ENCODE data around the gene AKAP6. TPM values are rescaled to one million over a fixed set of nuclear protein-coding genes. Genes with fewer than 3 reads are reported as not detected.
"Not testable (repeated sequence)": the region's sequence is repeated elsewhere in the genome, so short reads cannot be mapped to it uniquely, and the experiment has no call there.

AKAP6 gene
- total RNA-seq, 3 donors from 2014 or later, result 1.1 to 9.1 (median 4.6) TPM

GRCh38 chr14:32572867-32573150 is 243.7 kb downstream of the AKAP6 start:
- Histone ChIP-seq H3K4me1 (no peaks in the 10 kb centered on the region), H3K36me3 (no peaks in the 10 kb centered on the region), H3K27me3 (no peaks in the 10 kb centered on the region), H3K9me3 (no peaks in the 10 kb centered on the region), H3K4me3 (no peak overlapping the region), H3K27ac (no peak overlapping the region)
- intact Hi-C loops (cut with DNase I; ENCODE audit: low total_unique reads), result loop anchor here (10.0 kb wide), 1 partner anchor 1212 kb away; no protein-coding TSS in a partner anchor
- TF ChIP-seq CTCF (IDR thresholded peaks at IDR 0.05), result no peak
- no peak for TF ChIP-seq POLR2A (IDR thresholded peaks at IDR 0.05)
- no peak for TF ChIP-seq POLR2AphosphoS5 (IDR thresholded peaks at IDR 0.05)
- no peak for DNase-seq (ENCODE audit: low spot score in 2 of 2)

GRCh38 chr14:32574269-32574668 is 245.2 kb downstream of the AKAP6 start:
- Histone ChIP-seq H3K27me3 (no peaks in the 10 kb centered on the region), H3K4me3 (no peak overlapping the region), H3K36me3 (no peaks in the 10 kb centered on the region), H3K4me1 (no peaks in the 10 kb centered on the region), H3K9me3 (no peaks in the 10 kb centered on the region), H3K27ac (no peak overlapping the region)
- no peak for DNase-seq (ENCODE audit: low spot score in 2 of 2)
- intact Hi-C loops (cut with DNase I; ENCODE audit: low total_unique reads), result loop anchor here (10.0 kb wide), 1 partner anchor 1211 kb away; no protein-coding TSS in a partner anchor
- TF ChIP-seq CTCF (IDR thresholded peaks at IDR 0.05) (no peak), POLR2A (IDR thresholded peaks at IDR 0.05) (no peak), POLR2AphosphoS5 (IDR thresholded peaks at IDR 0.05) (no peak)

- peak overlapping the region in 2 of 3 donors; percentile 8 to 55 for H3K4me3 ChIP-seq
- DNase-seq (ENCODE audit: low spot score in 2 of 2), result peak in 1 of 2 donors; percentile 33
- H3K4me1 ChIP-seq, result no peaks in the 10 kb centered on the region
- no peaks in the 10 kb centered on the region for H3K36me3 ChIP-seq
- peak; percentile 89 to 95 (median 90) for TF ChIP-seq CTCF (IDR thresholded peaks at IDR 0.05)
- no peak for TF ChIP-seq POLR2A (IDR thresholded peaks at IDR 0.05)
- TF ChIP-seq POLR2AphosphoS5 (IDR thresholded peaks at IDR 0.05), result peak in 1 of 3 donors; percentile 19
- intact Hi-C loops (cut with DNase I; ENCODE audit: low total_unique reads), result loop anchor here (10.0 kb wide), 1 partner anchor 1209 kb away; no protein-coding TSS in a partner anchor
- no peaks in the 10 kb centered on the region for H3K9me3 ChIP-seq
- H3K27me3 ChIP-seq, result no peaks in the 10 kb centered on the region
- H3K27ac ChIP-seq, result no peak overlapping the region
Measured at GRCh38 chr14:32576088-32576795, 247.1 kb downstream of the AKAP6 start.

GRCh38 chr14:32576977-32577376 is 247.9 kb downstream of the AKAP6 start:
- intact Hi-C loops (cut with DNase I; ENCODE audit: low total_unique reads), result loop anchor here (10.0 kb wide), 1 partner anchor 1208 kb away; no protein-coding TSS in a partner anchor
- no peak overlapping the region for H3K4me3 ChIP-seq
- H3K27ac ChIP-seq, result no peak overlapping the region
- no peaks in the 10 kb centered on the region for H3K9me3 ChIP-seq
- TF ChIP-seq POLR2A (IDR thresholded peaks at IDR 0.05) (no peak), POLR2AphosphoS5 (IDR thresholded peaks at IDR 0.05) (no peak), CTCF (IDR thresholded peaks at IDR 0.05) (no peak)
- H3K4me1 ChIP-seq, result no peaks in the 10 kb centered on the region
- no peaks in the 10 kb centered on the region for H3K36me3 ChIP-seq
- DNase-seq (ENCODE audit: low spot score in 2 of 2), result no peak
- H3K27me3 ChIP-seq, result no peaks in the 10 kb centered on the region

DNA sequence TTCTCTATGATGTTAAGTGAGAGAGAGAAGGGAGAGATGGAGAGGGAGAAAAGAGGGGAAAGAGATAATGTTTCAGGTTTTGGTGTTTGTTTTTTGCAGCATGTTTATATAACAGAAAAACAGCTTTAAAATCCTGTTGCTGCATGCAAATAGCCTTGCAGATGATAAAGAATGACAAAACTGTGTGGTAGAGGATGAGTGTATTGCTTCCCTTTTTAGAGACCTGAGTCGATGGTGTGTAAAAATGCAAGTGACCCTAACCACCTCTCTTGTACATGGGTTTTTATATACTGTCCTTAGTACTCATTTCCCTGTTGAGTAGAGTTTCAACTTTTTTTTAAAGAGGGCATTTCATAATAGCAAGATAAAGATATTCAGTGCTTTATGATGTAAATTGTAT is 249.1 kb downstream of the AKAP6 start:
- no peak overlapping the region for H3K27ac ChIP-seq
- DNase-seq (ENCODE audit: low spot score in 2 of 2), result no peak
- TF ChIP-seq POLR2AphosphoS5 (IDR thresholded peaks at IDR 0.05) (no peak), POLR2A (IDR thresholded peaks at IDR 0.05) (no peak), CTCF (IDR thresholded peaks at IDR 0.05) (no peak)
- H3K4me1 ChIP-seq, result no peaks in the 10 kb centered on the region
- intact Hi-C loops (cut with DNase I; ENCODE audit: low total_unique reads), result loop anchor here (10.0 kb wide), 1 partner anchor 1207 kb away; no protein-coding TSS in a partner anchor
- no peaks in the 10 kb centered on the region for H3K36me3 ChIP-seq
- H3K9me3 ChIP-seq, result no peaks in the 10 kb centered on the region
- H3K27me3 ChIP-seq, result no peaks in the 10 kb centered on the region
- H3K4me3 ChIP-seq, result no peak overlapping the region

- H3K36me3 ChIP-seq, result not testable (repeated sequence)
Measured at GRCh38 chr14:32583427-32583826, 254.3 kb downstream of the AKAP6 start.

More at GRCh38 chr14:32583427-32583826, 254.3 kb downstream of the AKAP6 start:
- H3K27me3 ChIP-seq; DNase-seq (ENCODE audit: low spot score in 2 of 2); H3K4me3 ChIP-seq; H3K4me1 ChIP-seq; H3K27ac ChIP-seq; H3K9me3 ChIP-seq; intact Hi-C loops (cut with DNase I; ENCODE audit: low total_unique reads): not testable (repeated sequence)
